Astrocyte (in vitro differentiated cells and primary cell): ENCODE results near the gene KCTD15. TPM values are rescaled to one million over a fixed set of nuclear protein-coding genes. Genes with fewer than 3 reads are reported as not detected.

Experiments used
- DNase-seq: peaks from one replicate; pipeline ENCODE4 v3.0.0-alpha.2; 2010; ENCODE audit warnings: low read depth
- FAIRE-seq: peaks from 2 replicates; lab custom pipeline; 2011; peaks lifted over from hg19 to GRCh38; lab: Jason Lieb, UNC
- H2AFZ ChIP-seq: 2 replicates; pipeline ENCODE4 v1.6.0; 2012; ENCODE audit warnings: low read depth, low read length, inconsistent platforms
- H3K27ac ChIP-seq: 2 replicates; pipeline ENCODE4 v1.5.1; 2011; ENCODE audit warnings: low read depth, low read length, inconsistent platforms
- H3K27me3 ChIP-seq: 2 replicates; pipeline ENCODE4 v1.6.0; 2011; ENCODE audit warnings: low read length, inconsistent platforms; ENCODE audit not compliant: insufficient read depth
- H3K36me3 ChIP-seq: 2 replicates; pipeline ENCODE4 v1.5.1; 2011; ENCODE audit warnings: low read length, inconsistent platforms; ENCODE audit not compliant: insufficient read depth
- H3K4me1 ChIP-seq: 2 replicates; pipeline ENCODE4 v1.5.1; 2011; ENCODE audit warnings: low read length, inconsistent platforms; ENCODE audit not compliant: insufficient read depth
- H3K4me2 ChIP-seq: 2 replicates; pipeline ENCODE4 v1.6.0; 2012; ENCODE audit warnings: low read length, inconsistent platforms
- H3K4me3 ChIP-seq: 2 replicates; pipeline ENCODE4 v1.5.1; 2011; ENCODE audit warnings: low read depth, mild to moderate bottlenecking, low read length, inconsistent platforms; ENCODE audit not compliant: insufficient read depth
- H3K79me2 ChIP-seq: 2 replicates; pipeline ENCODE4 v1.6.0; 2012; ENCODE audit warnings: mild to moderate bottlenecking, low read length, inconsistent platforms; ENCODE audit not compliant: insufficient read depth
- H3K9ac ChIP-seq: 2 replicates; pipeline ENCODE4 v1.6.0; 2012; ENCODE audit warnings: mild to moderate bottlenecking, low read length, inconsistent platforms
- H3K9me3 ChIP-seq: 2 replicates; pipeline ENCODE4 v1.5.1; 2012; ENCODE audit warnings: low read depth, mild to moderate bottlenecking, low read length, inconsistent platforms; ENCODE audit not compliant: insufficient read depth
- H4K20me1 ChIP-seq: 2 replicates; pipeline ENCODE4 v1.6.0; 2012; ENCODE audit warnings: low read length, inconsistent platforms; ENCODE audit not compliant: insufficient read depth
- H3K27ac Mint-ChIP-seq: one replicate; pipeline ENCODE4 v1.8.0; 2021; ENCODE audit warnings: mild to moderate bottlenecking, mixed read lengths; ENCODE audit not compliant: unreplicated experiment
- H3K27me3 Mint-ChIP-seq: one replicate; pipeline ENCODE4 v1.8.0; 2021; ENCODE audit warnings: low read depth, mixed read lengths; ENCODE audit not compliant: unreplicated experiment
- H3K36me3 Mint-ChIP-seq: one replicate; pipeline ENCODE4 v1.8.0; 2021; ENCODE audit warnings: low read depth, mixed read lengths; ENCODE audit not compliant: unreplicated experiment
- H3K4me1 Mint-ChIP-seq: one replicate; pipeline ENCODE4 v1.8.0; 2021; ENCODE audit warnings: low read depth, mixed read lengths; ENCODE audit not compliant: unreplicated experiment
- H3K4me3 Mint-ChIP-seq: one replicate; pipeline ENCODE4 v1.8.0; 2021; ENCODE audit warnings: mild to moderate bottlenecking, moderate library complexity, mixed read lengths; ENCODE audit not compliant: unreplicated experiment
- H3K9me3 Mint-ChIP-seq: one replicate; pipeline ENCODE4 v1.8.0; 2021; ENCODE audit warnings: mild to moderate bottlenecking, mixed read lengths; ENCODE audit not compliant: unreplicated experiment
- EZH2 ChIP-seq: IDR thresholded peaks from 2 replicates; pipeline ENCODE4 v1.6.1; 2012; ENCODE audit warnings: mild to moderate bottlenecking, low read length, inconsistent platforms; ENCODE audit not compliant: insufficient read depth
- total RNA-seq: library from RNA; stranded (reverse); gene quantifications from 2 replicates; pipeline ENCODE4 v1.2.1, GENCODE V29; 2021
- TF ChIP-seq, protein P1 (sequence below): IDR thresholded peaks from 2 replicates; pipeline ENCODE4 v1.5.1; 2011; ENCODE audit warnings: low read depth, mild to moderate bottlenecking, inconsistent platforms, low read length, moderate library complexity; ENCODE audit not compliant: insufficient read depth

The KCTD15 gene
- total RNA-seq, 1 donor from 2014 or later: 43.3 TPM

GRCh38 chr19:33795370-33796163, 1.1 kb upstream of the KCTD15 start:
- no peaks in the 10 kb centered on the region for H3K9me3 ChIP-seq
- no peaks in the 10 kb centered on the region for H3K9me3 Mint-ChIP-seq
- H3K9ac ChIP-seq: peak overlapping the region; percentile 87
- peak overlapping the region; percentile 63 for H3K4me3 ChIP-seq
- TF ChIP-seq EZH2: no peak
- TF ChIP-seq, protein P1, sequence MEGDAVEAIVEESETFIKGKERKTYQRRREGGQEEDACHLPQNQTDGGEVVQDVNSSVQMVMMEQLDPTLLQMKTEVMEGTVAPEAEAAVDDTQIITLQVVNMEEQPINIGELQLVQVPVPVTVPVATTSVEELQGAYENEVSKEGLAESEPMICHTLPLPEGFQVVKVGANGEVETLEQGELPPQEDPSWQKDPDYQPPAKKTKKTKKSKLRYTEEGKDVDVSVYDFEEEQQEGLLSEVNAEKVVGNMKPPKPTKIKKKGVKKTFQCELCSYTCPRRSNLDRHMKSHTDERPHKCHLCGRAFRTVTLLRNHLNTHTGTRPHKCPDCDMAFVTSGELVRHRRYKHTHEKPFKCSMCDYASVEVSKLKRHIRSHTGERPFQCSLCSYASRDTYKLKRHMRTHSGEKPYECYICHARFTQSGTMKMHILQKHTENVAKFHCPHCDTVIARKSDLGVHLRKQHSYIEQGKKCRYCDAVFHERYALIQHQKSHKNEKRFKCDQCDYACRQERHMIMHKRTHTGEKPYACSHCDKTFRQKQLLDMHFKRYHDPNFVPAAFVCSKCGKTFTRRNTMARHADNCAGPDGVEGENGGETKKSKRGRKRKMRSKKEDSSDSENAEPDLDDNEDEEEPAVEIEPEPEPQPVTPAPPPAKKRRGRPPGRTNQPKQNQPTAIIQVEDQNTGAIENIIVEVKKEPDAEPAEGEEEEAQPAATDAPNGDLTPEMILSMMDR: peak; percentile 19
- H3K27me3 ChIP-seq: no peaks in the 10 kb centered on the region
- peak overlapping the region; percentile 78 for H3K27ac Mint-ChIP-seq
- H4K20me1 ChIP-seq: peaks cover 23% of the 10 kb centered on the region
- H3K27me3 Mint-ChIP-seq: peaks cover 7% of the 10 kb centered on the region
- no peaks in the 10 kb centered on the region for H3K36me3 Mint-ChIP-seq
- FAIRE-seq (no peak), DNase-seq (peak; percentile 76)
- peak overlapping the region; percentile 86 for H2AFZ ChIP-seq
- H3K4me2 ChIP-seq: peak overlapping the region; percentile 88
- H3K4me3 Mint-ChIP-seq: peak overlapping the region; percentile 83
- H3K4me1 ChIP-seq: peaks cover 15% of the 10 kb centered on the region
- peaks cover 28% of the 10 kb centered on the region for H3K79me2 ChIP-seq
- H3K4me1 Mint-ChIP-seq: peaks cover 21% of the 10 kb centered on the region
- H3K36me3 ChIP-seq: peaks cover 8% of the 10 kb centered on the region
- peak overlapping the region; percentile 87 for H3K27ac ChIP-seq

- peak overlapping the region; percentile 79 for H3K4me3 ChIP-seq
- H3K27ac ChIP-seq: peak overlapping the region; percentile 37
- Mint-ChIP-seq H3K9me3 (no peaks in the 10 kb centered on the region), H3K27me3 (no peaks in the 10 kb centered on the region), H3K4me3 (peak overlapping the region; percentile 93), H3K4me1 (peaks cover 17% of the 10 kb centered on the region), H3K36me3 (peaks cover 8% of the 10 kb centered on the region), H3K27ac (peak overlapping the region; percentile 91)
- no peaks in the 10 kb centered on the region for H3K27me3 ChIP-seq
- TF ChIP-seq EZH2: no peak
- TF ChIP-seq, protein P1: no peak
- H3K4me1 ChIP-seq: peaks cover 15% of the 10 kb centered on the region
- peaks cover 48% of the 10 kb centered on the region for H4K20me1 ChIP-seq
- FAIRE-seq (no peak), DNase-seq (peak; percentile 45)
- peak overlapping the region; percentile 94 for H3K4me2 ChIP-seq
- H3K9ac ChIP-seq: peak overlapping the region; percentile 78
- H3K36me3 ChIP-seq: peaks cover 17% of the 10 kb centered on the region
- peaks cover 53% of the 10 kb centered on the region for H3K79me2 ChIP-seq
- H2AFZ ChIP-seq: peak overlapping the region; percentile 70
- no peaks in the 10 kb centered on the region for H3K9me3 ChIP-seq
These were observed 1.4 kb downstream of the KCTD15 start for GRCh38 chr19:33797802-33798671.
